ENCODE measurements around the gene CD72. TPM values are rescaled to one million over a fixed set of nuclear protein-coding genes. Genes with fewer than 3 reads are reported as not detected.

CD72 gene
- total RNA-seq, 4 donors from 2014 or later, result 1.1 to 37.6 (median 3.9) TPM

DNA sequence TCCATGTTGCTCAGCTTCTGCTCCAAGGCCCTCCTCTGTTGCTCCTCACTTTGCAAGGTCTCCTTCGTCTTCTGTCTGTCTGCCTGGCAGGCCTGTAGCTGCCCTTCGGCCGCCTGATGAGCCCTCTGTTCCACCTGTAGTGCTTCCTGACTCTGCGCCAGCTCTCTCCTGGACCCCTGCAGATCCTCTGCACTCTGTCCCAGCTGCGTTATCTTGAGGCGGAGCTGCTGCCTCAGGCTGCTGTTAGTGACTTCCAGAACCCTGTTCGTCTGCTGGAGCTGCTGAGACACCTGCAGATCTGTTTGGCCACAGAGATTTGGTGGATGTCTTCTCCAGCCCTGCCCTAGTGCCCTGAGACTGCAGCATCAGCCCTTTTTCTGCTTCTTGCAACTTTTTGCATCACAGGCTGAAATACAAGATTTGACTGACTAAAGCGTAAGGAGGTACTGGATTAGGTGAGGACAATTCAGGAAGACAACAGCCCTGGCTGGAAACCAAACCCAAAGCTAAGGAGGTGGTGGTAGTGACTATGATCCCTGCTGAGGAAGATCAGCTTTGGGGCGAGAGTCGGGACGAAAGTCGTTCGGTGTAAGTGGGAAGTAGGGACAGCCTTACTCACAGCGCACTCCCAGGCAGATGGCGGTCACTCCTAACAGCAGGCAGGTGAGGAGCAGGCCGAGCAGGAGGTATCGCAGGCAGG lies 2.1 kb downstream of the CD72 start:
- TF ChIP-seq CTCF (IDR thresholded peaks at IDR 0.05; ENCODE audit: low read depth), result no peak

GRCh38 chr9:35612843-35613242 lies 5.4 kb downstream of the CD72 start:
- no peak for TF ChIP-seq CTCF (IDR thresholded peaks at IDR 0.05; ENCODE audit: low read depth)

DNA sequence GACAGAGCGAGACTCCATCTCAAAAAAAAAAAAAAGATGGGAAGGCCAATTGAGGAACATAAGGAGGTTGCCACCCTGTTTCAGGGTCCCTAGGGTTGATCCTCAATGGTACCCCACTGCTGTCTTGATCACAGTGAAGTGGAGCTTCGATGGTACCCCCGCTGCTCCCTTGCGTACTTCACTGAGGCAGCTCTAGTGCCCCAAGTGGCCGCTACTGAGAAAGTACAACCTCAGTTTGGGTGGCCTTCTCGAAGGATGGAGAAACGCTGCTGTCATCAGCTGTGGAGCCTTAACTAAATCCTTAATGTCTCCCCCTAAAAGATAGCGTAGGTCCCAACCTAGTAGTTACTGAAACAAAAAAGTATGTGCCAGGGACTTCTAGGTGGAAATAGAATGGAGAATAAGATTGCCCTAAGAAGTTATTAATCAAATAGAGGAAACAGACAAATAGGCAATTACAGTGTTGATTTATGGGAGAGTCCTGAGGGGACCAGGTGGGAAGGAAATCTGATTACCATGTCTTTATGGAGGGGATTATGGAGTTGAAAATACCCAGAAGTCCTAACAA lies 6.9 kb downstream of the CD72 start:
- TF ChIP-seq CTCF (IDR thresholded peaks at IDR 0.05; ENCODE audit: low read depth), result no peak

GRCh38 chr9:35609820-35610163 lies 8.4 kb downstream of the CD72 start:
- TF ChIP-seq CTCF (IDR thresholded peaks at IDR 0.05; ENCODE audit: low read depth), result no peak

GRCh38 chr9:35609001-35609819 lies 9.0 kb downstream of the CD72 start:
- no peak for TF ChIP-seq CTCF (IDR thresholded peaks at IDR 0.05; ENCODE audit: low read depth)

- TF ChIP-seq CTCF (IDR thresholded peaks at IDR 0.05; ENCODE audit: low read depth), result no peak
Observed at GRCh38 chr9:35608221-35608620, 10.0 kb downstream of the CD72 start.

- no peak for TF ChIP-seq CTCF (IDR thresholded peaks at IDR 0.05; ENCODE audit: low read depth)
Observed at GRCh38 chr9:35606726-35607125, 11.5 kb downstream of the CD72 start.
